ENCODE results near the gene RAP1A.

DNA sequence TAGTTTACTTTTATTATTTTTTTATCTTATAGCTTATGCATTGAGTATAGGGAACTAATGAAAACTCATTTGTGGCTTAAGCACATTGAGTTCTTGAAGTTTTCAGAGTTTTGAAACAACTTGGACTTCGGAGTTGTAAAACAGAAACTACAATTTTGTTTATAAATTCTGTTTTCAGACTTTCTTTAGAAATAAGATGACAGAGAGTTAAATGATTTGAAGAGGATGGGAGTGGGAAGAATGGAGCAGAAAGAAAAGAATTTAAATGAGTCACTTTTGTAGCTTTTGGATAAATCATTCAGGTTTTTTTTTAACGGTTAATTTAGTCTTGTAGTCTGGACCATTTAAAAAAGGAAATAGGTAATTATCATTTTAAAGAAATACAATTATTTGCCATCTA lies 87.3 kb downstream of the RAP1A start:
- TF ChIP-seq, protein P1, sequence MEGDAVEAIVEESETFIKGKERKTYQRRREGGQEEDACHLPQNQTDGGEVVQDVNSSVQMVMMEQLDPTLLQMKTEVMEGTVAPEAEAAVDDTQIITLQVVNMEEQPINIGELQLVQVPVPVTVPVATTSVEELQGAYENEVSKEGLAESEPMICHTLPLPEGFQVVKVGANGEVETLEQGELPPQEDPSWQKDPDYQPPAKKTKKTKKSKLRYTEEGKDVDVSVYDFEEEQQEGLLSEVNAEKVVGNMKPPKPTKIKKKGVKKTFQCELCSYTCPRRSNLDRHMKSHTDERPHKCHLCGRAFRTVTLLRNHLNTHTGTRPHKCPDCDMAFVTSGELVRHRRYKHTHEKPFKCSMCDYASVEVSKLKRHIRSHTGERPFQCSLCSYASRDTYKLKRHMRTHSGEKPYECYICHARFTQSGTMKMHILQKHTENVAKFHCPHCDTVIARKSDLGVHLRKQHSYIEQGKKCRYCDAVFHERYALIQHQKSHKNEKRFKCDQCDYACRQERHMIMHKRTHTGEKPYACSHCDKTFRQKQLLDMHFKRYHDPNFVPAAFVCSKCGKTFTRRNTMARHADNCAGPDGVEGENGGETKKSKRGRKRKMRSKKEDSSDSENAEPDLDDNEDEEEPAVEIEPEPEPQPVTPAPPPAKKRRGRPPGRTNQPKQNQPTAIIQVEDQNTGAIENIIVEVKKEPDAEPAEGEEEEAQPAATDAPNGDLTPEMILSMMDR (IDR thresholded peaks at IDR 0.05; ENCODE audit: low read length): no peak
- TF ChIP-seq EZH2 (IDR thresholded peaks at IDR 0.05; ENCODE audit: borderline replicate concordance, low read length): no peak

Data from OCI-LY1 (cell line).